Measurements from ENCODE around the gene INPP5B.
"Not testable (repeated sequence)": the region's sequence is repeated elsewhere in the genome, so short reads cannot be mapped to it uniquely, and the experiment has no call there.

INPP5B gene

DNA sequence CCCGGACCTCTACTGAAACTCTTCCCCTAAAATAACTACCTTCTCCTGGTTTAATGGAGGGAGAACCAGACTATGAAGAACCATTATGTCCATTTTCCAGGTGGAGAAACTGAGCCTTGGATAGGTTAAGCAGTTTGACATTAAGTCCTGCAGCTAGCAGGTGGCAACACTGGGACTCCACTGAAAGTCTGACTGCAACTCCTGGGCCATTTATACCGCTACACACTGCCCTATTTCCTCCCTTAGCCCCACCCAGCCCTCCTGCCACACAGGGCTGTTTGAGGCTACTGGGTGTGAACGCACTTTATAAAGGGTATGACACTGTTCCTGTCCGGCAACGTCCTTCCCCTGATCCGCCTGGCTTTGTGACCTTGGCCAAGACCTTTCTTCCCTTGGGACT, 511 bp upstream of the INPP5B start:
- no peak for DNase-seq

DNA sequence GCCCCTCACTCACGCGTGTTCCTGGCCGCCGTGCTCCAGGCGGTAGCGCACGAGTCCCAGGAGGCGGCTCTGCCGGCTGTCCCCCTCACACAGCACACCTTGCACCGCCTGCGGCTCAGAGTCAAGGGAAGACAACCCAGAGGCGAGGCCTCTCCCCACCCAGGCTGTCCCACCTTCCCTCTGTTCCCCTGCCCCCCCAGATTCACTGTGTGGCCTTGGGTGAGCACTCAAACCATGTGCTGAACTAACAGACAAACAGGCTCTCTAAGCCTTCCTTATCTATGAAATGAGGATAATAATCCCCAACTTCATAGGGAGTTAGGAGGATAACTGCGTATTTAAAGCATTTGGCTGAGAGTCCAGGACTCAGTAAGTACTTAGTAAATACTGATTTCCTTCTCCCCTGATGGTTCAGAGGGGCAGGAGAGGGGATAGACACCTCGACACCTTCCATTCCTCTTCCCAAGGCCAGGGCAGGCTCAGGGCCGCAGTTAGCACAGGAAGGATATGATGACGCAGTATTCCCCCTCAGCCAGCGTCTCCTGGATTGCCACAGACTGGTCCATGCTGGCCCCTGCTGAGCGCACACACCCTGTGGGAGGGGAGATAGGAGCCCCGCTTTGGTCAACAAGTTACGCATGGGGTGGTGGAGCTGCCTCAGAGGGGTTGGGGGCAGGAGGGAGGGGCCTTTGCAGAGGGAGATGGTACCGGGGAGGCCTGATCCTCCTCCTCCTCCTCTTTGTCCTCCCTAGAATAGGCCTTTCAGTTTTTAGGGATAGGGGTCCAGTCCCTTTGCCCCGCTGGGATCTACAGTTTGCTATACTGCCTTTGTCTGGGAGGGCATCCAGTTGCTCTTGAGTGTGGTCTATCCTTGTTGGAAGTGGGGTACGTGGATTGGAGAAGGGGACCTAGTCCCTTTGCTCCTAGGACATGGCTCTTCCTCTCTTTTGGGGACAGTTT, 830 bp downstream of the INPP5B start:
- no peak for DNase-seq

DNA sequence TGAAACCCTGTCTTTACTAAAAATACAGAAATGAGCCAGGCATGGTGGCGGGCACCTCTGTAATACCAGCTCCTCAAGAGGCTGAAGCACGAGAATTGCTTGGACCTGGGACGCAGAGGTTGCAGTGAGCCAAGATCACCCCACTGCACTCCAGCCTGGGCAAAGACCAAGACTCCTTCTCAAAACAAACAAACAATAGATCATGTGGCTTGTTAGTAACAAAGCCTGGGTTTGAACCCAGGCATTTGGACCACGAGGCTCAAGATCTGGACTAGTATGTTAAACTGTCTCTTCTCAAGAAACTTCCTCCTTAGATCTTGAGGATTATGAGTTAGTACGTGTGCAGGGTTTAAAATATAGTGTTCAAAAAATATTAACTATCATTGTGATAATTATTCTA, 1.6 kb downstream of the INPP5B start:
- no peak for DNase-seq

DNA sequence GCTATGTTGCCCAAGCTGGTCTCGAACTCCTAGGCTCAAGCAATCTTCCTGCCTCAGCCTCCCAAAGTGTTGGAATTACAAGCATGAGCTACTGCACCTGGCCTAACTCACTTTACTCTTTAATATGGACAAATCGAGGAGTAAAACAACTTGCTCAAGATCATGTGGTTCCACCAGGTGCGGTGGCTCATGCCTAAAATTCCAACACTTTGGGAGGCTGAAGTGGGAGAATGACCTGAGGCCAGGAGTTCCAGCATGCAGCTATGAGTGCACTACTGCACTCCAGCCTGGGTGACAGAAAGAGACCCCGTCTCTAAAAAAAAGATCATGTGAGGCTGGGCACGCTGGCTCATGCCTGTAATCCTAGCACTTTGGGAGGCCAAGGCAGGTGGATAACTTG, 2.0 kb downstream of the INPP5B start:
- no peak for DNase-seq

DNA sequence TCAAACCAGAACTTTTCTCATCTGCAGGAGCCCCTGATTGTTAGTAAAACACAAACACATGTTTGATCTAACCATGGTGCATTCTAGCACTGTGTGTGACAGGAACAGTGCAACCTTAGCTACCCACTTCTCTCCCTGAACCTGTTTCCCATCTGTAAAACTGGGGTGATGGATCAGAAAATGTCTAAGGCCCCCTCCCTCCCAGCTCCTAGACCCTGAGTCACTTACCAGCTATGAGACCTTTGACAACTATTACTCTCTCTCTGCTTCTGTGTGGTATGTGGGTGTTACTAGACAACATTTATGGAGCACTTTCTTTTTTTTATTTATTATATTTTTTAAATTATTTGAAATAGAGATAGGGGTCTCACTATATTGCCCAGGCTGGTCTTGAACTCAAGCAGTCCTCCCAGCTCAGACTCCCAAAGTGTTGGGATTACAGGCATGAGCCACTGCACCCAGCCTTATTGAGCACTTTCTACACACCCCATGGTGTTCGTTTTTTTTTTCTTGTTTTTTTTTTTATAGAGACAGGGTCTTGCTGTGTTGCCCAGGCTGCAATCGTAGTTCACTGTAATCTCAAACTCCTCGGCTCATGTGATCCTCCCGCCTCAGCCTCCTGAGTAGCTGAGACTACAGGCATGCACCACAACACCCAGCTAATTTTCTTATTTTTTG, 2.6 kb downstream of the INPP5B start:
- DNase-seq = no peak

DNA sequence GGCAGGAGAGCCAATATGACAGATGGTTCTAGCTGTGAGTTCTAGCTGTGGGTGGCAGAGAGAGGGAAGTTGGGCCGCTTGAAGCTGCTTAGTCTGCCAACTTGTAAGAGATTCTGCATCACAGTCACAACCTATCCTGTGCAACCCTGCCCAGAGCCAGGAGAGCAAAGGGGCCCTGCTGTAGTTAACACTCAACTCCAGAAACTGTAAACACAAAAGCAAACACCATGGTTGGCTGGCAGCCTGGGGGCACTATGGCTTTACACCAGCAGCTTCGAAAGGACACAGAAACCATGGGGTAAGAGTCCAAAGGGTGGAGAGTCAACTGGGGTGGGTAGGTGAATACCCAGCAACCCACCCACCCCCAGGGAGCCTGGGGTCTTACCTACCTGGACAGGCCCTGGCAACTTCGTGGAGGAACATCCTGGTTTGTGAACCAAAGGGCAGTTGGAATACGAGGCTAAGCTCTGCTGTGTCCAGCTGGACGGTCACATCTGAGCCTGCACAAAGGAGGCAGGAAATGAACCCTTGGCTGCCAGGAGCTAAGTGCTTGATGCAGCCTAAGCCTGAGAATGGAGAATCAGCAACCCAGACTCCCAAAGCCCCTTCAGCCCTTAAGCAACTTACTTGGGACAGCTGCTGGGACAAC, 6.4 kb downstream of the INPP5B start:
- no peak for DNase-seq

DNA sequence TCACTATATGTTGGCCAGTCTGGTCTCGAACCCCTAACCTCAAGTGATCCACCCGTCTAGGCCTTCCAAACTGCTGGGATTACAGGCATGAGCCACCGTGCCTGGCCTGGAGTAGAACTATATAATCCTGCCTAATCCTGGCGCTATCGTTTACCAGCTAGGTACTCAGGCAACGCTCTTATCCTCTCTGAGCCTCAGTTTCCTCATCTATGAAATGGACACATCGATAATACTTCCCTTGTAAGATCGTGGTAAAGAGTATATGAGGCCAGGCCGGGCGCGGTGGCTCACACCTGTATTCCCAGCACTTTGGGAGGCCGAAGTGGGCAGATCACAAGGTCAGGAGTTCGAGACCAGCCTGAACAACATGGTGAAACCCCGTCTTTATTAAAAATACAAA, 10.1 kb downstream of the INPP5B start:
- not testable (repeated sequence) for DNase-seq

DNA sequence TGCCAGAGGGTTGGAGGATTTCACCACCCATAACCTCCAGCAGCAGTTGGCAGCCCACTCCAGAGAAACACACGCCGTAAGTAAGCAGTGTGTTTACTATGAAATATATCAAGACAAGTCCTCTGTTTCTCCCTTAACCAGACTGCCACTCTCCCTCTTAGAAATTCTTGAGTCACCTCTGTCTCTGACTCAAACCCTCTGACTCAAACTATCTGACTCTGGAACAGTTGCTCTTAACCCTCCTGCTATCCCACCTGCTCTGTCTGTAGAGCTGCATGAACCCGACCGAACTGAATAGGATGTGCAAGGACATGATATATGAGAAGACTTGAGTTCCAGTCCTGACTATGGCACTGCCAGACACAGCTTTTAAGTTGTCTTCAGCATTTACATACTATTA, 14.1 kb downstream of the INPP5B start:
- DNase-seq = no peak

DNA sequence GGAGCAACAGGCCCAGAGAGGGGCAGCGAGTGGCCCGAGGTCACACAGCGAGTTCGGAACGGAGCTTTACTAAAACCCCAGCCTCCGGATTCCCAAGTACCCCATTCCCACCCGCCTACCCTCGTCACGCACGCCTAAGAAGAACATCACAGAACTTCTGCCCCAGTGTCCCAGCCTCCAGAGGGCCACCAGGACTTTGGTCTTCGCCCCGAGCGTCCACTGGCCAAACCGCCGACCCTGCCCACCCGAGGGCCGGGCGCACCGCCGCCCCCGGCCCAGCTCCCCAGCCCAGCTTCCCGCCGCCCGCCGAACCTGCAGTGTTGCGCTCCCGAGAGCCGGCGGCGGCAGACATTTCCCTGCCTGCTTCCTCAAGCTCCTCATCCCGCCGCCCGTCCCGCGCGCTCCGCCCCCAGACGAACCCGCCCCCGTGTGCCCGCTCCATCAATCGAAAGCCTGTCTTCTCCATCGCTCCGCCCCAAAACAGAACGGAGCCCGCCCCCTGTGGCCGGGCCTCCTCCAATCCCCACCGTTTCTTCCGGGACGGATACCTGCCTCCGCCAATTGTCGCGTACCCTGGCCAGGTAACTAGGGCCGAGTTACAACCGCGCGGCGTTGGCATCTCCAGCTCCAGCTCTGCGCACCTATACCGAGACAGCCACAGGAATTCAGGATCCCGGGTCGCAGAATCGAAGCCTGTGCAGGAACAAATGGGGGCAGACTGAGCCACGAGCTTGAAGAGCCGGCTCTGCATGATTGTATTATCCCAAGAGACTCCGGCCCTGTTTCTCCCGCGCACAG, 15.3 kb downstream of the INPP5B start:
- peak; percentile 93 to 96 (median 95) for DNase-seq

DNA sequence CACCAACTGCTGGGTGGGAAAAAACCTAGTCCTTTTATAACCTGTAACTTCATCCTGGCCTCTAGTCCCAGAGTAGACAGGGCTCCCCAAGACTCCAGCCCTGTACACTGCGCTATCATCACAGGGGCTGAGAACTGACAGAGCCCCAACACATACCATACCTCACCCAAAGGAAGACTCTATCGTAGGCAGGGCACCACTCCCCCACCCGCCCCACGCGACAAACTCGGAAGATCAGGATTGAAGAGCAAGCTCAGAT, 15.8 kb downstream of the INPP5B start:
- peak in 1 of 5 donors; percentile 11 for DNase-seq

DNA sequence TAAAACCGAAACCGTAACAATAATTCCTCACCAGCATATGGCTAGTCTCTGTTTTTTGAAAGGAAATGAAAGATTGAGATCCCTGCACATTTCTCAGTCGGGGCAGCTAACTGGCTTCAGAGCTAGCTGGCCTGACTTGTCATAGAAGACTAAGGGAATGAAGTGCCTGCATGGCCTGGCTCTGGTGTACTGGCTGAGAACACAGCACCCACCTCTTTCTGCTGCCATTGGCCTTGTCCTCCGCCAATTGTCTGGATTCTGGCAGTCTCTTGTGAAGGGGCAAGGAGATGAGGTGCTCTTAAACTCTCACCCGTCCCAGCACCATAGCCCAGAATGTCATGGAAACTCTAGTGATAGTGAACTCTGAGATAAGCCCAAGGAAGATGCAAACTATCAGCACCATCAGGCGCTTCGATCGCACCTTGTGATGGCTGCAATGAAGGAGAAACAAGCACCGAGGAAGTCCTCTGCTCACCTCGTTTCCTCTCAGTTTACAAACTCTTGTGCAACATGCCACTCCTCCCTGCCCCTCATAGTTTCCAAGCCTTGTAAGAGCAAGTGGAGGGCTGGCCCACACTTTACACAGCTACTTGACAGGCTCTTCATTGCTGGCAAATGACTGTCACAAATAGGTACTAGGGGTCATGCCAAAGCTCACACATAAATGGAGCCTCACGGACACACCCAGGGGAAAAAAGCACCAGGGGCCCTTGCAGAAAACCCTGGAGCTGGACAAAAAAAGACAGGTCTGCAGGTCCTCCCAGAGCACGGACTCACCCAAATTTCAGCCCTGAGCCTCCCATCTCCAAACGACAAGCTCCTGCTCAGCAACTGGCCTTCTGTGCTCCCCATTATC, 16.4 kb downstream of the INPP5B start:
- DNase-seq = peak in 2 of 5 donors; percentile 5 to 40

DNA sequence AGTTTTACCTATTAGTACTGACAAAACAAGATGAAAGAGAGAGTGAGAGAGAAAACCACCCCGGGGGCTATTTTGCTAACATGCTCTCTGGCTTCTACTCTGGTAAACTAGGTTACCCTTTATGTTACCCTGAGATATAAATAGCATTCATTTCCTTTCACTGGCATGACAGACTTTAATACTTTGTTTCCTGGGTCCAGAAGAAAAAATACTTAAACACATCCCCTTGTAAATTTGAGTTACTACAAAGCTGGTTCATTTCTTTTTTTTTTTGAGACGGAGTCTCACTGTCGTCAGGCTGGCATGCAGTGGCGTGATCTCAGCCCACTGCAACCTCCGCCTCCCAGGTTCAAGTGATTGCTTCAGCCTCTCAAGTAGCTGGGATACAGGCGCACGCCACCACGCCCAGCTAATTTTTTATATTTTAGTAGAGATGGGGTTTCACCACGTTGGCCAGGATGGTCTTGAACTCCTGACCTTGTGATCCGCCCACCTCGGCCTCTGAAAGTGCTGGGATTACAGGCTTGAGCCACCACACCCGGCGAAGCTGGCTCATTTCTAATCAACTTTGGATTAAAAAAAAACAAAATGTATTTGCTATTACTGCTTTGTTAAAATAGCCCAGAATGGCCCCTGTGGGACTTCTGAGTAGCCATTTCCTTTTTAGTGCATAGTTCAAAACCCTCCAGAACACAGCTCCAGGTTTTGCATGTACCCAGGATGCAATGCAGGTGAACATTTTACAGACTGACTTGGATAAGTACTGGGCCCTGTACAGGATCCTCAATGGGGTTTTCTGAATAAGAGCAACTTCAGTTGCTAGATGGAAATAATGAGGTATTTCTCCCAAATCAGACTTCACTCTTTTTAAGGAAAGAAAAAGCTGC, 20.6 kb downstream of the INPP5B start:
- DNase-seq = no peak

DNA sequence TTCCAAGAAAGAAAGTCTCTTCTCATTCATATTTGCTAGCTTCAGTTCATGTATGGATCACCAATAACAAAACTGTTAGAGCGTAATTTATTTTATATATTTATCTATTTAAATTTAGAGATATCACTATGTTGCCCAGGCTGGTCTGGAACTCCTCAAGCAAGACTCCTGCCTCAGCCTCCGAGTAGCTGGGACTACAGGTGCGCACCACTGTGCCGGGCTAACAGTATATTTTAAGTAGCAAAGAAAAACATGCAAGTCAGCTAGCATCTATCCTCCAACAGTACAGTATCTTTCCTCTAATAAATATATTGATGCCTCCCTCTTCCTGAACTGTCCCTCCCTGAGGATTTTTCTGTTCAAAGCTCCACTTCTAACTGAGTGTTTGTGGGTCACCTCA, 21.5 kb downstream of the INPP5B start:
- no peak for DNase-seq

DNA sequence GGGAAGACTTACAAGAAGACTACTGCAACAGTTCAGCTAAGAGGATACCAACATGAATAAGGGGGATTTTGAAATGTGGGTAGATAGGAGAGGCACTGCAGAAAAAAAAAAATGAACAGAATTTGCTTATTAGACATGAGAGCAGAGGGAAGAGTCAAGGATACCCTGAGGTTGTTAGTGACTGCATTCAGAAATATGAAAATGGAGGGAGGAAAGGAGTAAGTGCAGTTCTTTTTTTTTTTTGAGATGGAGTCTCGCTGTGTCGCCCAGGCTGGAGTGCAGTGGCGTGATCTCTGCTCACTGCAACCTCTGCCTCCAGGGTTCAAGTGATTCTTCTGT, 23.3 kb downstream of the INPP5B start:
- DNase-seq = no peak

DNA sequence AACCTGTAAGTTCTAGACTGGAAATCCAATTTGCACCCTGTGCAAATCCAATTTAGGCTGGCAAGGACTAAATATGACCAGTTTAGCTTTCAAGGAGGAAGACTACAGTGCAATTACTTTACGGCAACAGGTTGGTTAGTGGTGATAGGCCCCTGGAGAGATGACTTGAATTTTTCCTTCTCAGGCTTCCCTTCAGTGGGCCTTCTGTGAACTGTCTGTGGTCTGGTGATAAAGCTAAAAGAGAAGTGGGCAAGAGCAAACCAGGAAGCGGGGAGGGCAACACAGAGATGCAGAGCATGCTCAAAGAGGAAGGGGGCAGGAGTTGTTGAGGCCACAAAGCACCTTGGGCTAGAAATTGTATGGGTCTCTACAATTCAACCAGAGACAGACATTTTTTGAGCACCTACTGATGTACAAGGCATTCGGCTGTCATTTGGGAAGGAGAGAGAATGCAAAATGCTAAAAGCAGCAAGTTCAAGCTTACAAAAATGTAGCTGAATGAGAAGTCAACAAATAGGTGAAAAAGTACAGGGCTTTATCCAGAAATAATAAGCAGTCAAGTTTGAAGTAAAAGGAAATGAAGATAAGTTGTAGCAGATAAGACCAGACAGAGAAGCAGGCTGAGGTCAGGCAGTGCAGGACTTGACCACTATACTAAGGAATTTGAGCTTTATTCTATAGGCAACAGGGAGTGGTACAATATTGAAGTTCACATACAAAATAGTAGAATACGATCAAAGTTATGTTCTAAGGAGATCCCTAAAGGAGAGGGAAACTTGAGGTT, 23.9 kb downstream of the INPP5B start:
- no peak for DNase-seq

DNA sequence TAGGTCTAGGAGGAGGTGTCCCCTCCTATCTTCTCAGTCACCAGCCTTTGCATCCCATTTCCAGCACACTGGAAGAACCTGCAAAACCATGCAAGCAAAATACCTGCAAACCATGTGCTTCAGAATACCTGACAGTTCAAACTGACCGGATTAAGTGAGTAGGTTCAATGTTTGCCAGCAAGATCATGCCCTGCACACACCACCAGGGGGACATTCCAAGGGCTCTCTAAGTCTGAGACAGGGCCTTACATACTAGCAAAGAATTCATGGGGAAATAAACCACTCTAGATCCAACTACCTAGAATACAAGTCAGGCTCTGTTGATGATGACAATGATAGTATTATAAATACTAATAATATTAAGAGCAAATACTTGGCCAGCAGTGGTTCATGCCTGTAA, 27.6 kb downstream of the INPP5B start:
- DNase-seq = no peak

DNA sequence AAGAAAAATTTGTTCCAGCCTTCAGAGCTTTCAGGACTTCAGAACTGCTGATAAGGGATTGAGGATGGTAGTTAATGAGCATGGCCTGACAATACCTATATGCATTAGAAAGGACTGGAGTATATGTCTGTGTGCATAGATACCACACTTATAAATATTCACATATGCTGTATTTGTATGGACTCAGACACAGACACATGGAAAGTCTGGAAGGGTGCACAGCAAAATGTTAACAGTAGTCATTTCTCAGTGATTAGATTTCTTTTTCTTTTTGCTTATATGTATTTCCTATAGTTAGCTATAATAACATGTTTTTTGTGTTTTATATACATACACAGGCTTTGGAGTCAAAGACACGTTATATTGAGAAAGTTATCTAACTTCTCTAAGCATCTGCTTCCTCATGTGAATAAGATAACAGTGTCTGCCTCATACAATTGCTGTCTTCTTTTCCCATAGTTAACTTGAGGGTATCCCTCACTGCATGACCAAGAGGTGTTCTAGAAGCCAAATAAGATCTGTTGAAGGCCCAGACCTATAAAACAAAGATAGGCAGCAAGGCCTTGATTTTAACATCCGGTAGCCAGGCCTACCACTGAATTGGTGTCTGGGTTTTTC, 31.3 kb downstream of the INPP5B start:
- DNase-seq = no peak

DNA sequence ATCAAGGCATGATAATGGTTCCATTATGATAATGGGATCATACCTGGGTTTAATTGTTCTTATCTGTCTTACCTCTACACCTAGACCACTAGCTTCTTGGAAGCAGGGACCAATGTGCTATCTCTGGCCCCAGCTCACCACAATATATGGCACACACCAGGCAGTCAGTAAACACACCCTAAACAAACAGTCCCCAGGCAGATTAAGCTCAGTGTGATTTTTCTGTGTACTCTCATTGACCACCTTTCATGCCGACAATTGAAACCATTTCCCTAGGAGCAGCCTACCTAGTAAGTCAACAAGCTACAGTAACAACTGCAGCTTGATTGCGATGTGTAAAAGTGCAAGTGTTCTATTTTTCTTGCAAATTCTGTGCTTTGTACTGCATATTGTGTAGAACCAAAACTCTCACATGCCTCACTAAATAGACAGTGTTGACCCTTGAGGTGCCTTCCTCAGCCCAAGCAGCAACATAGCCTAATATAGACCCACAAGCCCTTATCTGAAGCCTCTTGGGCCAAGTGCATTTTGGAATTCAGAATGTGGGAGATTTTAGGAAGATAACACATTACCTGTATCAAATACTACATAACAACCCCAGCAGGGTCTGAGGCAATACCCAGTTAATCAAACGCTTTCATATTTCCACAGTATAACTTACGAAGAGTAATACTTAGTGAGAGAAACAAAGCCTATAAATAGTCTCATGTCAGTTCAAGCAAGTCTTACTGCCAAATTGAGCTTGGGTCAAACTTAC, 32.0 kb downstream of the INPP5B start:
- no peak for DNase-seq

DNA sequence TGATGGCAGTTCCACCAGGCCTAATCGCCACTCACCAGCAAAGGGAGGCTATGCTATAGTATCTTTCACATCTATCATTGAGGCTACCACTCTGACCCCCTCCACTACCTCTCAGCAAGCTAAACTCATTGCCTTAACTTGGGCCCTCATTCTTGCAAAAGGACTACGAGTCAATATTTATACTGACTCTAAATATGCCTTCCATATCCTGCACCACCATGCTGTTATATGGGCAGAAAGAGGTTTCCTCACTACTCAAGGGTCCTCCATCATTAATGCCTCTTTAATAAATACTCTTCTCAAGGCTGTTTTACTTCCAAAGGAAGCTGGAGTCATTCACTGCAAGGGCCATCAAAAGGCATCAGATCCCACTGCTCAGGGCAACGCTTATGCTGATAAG, 35.4 kb downstream of the INPP5B start:
- not testable (repeated sequence) for DNase-seq

All from T-helper 1 cell (primary cell).